SIG-M5 treated with dmso at 0.1 percent for 504 hours (cell line): Measurements from ENCODE around the gene ROPN1L.
A peak's percentile ranks its signal among the peaks of the same experiment; 100 is the strongest.
"Not testable (repeated sequence)": the region's sequence is repeated elsewhere in the genome, so short reads cannot be mapped to it uniquely, and the experiment has no call there.

Experiments used
- DNase-seq: peaks from one replicate; lab custom pipeline; 2025; ENCODE audit not compliant: unreplicated experiment; lab: John Stamatoyannopoulos, UW

The ROPN1L gene

GRCh38 chr5:10500669-10501068 lies 59.0 kb downstream of the ROPN1L start:
- DNase-seq: no peak

GRCh38 chr5:10501554-10502075 lies 59.9 kb downstream of the ROPN1L start:
- peak; percentile 43 for DNase-seq

DNA sequence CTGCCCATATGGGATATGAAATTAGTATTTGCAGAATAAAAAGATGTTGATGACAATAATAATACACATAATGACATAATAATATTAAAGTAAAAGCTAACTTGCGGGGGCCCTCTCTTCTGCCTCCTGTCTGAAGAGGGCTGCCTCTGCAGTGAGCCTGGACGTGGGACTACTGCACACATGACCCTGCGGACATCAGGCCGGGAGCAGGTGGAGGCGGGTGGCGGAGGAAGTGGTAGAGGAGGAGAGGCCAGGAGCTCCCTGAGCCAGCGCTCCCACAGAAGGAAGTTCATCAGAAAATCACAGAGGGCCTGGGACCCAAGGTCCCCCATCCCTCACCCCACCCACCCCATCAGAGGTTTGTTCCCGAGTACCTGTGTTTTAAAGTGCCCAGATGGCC lies 60.5 kb downstream of the ROPN1L start:
- DNase-seq: no peak

- no peak for DNase-seq
Observed at GRCh38 chr5:10502578-10502977, 60.9 kb downstream of the ROPN1L start.

DNA sequence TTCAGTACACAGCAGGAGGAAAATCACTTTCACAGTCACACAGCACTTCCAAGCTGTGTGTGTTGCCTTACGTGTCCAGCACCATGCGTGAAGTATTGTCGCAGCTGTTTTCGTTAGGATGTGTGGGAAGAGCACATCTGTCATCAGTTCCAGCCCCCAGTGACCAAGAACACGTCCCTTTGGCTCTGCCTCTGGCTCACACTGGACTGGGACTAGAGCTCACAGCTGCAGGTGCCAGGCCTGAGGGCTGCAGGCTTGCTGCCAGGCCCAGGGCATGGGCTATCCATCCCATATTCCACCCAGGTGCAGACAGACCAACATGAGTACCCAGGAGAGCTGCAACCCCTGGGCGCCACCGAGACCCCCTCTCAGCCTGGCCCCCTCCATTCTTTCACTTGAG lies 61.6 kb downstream of the ROPN1L start:
- DNase-seq: no peak

GRCh38 chr5:10503997-10504793 lies 62.5 kb downstream of the ROPN1L start:
- no peak for DNase-seq

- DNase-seq: peak; percentile 89
Observed at GRCh38 chr5:10505517-10506095, 63.9 kb downstream of the ROPN1L start.

DNA sequence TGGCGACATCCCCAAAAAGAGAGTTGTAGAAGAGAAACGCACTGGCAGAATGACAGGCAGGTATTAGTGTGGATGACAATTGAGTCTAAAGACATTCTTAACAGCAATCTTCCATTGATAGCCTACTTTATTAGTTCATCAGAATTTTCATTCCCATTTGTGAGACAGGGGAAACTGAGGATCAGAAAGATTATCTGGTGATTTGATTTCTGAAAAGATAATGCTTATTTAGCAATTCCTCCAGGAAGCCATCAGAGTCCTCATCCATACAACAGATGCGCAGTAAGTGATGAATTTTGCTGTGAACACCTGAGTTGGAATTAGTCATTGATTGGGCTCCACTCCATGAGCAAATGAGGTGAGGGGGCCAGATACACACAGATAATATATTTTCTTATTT lies 64.9 kb downstream of the ROPN1L start:
- DNase-seq: no peak

- DNase-seq: no peak
Observed at GRCh38 chr5:10507575-10508096, 66.0 kb downstream of the ROPN1L start.

- DNase-seq: no peak
Observed at GRCh38 chr5:10509575-10509974, 67.9 kb downstream of the ROPN1L start.

DNA sequence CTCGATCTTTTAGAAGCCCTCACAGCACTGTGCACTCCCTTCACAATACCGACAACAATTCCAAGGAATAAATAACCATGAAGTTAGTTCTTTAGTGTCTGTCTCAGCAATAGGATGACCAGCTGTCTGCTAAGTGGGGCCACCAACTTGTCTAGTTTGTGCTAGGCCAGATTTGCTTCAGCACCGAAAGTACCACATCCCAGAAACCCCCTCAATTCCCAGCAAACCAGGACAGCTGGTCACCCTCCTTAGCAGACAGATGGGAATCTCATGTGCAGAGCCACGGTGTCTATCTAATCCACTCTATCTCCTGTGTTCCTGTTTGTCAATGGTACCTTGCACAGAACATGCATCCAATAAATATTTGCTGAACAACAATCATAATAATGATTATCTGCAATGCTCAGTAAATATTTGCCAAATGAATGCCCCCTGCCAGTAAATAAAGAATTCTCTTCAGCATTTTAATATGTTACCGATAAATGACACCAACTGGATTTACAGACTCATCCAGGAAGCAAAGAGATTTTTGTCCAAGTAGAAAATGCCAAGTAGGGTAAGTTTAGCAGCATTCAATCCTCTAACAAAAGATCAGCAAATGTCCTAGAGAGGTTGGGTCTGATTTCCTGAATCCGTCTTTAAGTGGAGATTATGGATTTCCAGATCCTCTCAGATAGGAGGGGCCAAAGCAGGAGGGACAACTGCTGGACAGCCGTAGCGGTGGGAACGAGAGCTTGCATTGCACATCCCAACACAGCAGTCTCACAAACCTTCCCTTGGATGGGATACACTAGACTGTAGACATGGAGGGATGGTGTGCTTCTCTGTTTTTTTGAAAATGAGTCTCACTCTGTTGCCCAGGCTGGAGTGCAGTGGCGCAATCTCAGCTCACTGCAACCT lies 70.3 kb downstream of the ROPN1L start:
- DNase-seq: no peak

DNA sequence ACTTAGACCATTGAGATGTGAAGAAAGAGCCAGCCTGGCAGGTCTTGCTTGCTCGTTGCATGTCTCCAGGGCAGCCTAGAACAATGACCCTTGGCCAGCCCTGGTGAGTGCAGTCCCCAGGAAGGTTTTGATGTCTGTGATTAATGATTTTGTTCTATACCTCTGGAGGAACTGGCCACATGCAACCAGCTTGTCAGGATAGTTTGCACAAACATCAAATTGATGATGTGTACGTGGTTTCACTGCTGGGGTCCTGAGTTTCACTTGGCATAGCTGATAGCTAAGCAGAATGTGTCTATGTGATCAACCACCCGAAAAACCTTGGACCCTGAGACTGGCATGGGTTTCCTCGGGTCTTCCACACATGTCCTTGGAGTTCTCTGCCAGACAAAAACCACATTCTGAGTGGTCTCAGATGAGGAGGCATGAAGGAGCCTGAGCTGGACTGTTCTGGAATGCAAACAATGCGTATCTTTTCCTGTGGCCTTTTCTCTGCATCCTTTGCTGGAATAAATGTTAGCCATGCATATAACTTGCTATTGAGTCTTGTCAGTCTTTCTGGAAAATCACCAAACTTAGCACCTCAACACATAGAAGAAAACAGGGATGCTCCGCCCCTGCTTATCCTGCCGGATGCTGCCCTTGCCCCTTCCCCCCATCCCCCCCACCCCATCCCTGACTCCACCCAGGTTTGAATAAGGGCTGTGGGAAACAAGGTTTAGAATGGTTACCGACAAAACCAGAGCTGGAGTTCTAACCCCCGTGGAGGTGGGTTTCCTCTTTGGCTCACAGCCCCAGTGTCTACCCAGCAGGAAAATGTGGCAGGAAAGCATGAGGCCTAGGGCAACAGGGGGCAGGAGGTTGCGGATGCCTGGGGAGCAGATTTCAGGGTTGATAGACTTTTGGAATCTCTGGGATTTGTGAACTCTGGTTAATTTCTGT lies 72.1 kb downstream of the ROPN1L start:
- no peak for DNase-seq

- not testable (repeated sequence) for DNase-seq
Observed at GRCh38 chr5:10514572-10514971, 72.9 kb downstream of the ROPN1L start.
